ENCODE data around the gene TBC1D13. TPM values are rescaled to one million over a fixed set of nuclear protein-coding genes. Genes with fewer than 3 reads are reported as not detected.

The TBC1D13 gene
- total RNA-seq, 1 experiment from 2014 or later, result 10.9 TPM

- ChIA-PET POLR2A (interaction anchor here (1.1 to 1.2 kb wide), 2 partner anchors 11 to 22 kb away, joined by 4 read pairs; no protein-coding TSS in a partner anchor), CTCF (interaction anchor here (0.7 to 1.3 kb wide), 3 partner anchors 19 to 129 kb away, joined by 3 to 4 read pairs (median 4); partner anchors contain the start of gene ENDOG)
- TF ChIP-seq, protein P1, sequence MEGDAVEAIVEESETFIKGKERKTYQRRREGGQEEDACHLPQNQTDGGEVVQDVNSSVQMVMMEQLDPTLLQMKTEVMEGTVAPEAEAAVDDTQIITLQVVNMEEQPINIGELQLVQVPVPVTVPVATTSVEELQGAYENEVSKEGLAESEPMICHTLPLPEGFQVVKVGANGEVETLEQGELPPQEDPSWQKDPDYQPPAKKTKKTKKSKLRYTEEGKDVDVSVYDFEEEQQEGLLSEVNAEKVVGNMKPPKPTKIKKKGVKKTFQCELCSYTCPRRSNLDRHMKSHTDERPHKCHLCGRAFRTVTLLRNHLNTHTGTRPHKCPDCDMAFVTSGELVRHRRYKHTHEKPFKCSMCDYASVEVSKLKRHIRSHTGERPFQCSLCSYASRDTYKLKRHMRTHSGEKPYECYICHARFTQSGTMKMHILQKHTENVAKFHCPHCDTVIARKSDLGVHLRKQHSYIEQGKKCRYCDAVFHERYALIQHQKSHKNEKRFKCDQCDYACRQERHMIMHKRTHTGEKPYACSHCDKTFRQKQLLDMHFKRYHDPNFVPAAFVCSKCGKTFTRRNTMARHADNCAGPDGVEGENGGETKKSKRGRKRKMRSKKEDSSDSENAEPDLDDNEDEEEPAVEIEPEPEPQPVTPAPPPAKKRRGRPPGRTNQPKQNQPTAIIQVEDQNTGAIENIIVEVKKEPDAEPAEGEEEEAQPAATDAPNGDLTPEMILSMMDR (IDR thresholded peaks at IDR 0.05; ENCODE audit: unreplicated experiment), result no peak
- DNase-seq (ENCODE audit: unreplicated experiment), result no peak
- intact Hi-C loops (cut with micrococcal nuclease), result no loop called here
- Mint-ChIP-seq H3K36me3 (ENCODE audit: insufficient read depth, unreplicated experiment) (peaks cover 84% of the 10 kb centered on the region), H3K4me3 (ENCODE audit: unreplicated experiment) (no peak overlapping the region), H3K4me1 (ENCODE audit: insufficient read depth, unreplicated experiment) (no peaks in the 10 kb centered on the region), H3K27me3 (ENCODE audit: insufficient read depth, unreplicated experiment) (no peaks in the 10 kb centered on the region), H3K9me3 (ENCODE audit: unreplicated experiment) (no peaks in the 10 kb centered on the region), H3K27ac (ENCODE audit: low read depth, unreplicated experiment) (no peak overlapping the region)
- no TSS peak for BruUV-seq (replicated peaks)
Observed at GRCh38 chr9:128798896-128799295, 11.8 kb downstream of the TBC1D13 start.

- Mint-ChIP-seq H3K36me3 (ENCODE audit: insufficient read depth, unreplicated experiment) (peaks cover 88% of the 10 kb centered on the region), H3K4me3 (ENCODE audit: unreplicated experiment) (no peak overlapping the region), H3K27me3 (ENCODE audit: insufficient read depth, unreplicated experiment) (no peaks in the 10 kb centered on the region), H3K27ac (ENCODE audit: low read depth, unreplicated experiment) (no peak overlapping the region), H3K4me1 (ENCODE audit: insufficient read depth, unreplicated experiment) (no peaks in the 10 kb centered on the region), H3K9me3 (ENCODE audit: unreplicated experiment) (no peaks in the 10 kb centered on the region)
- no peak for DNase-seq (ENCODE audit: unreplicated experiment)
- POLR2A ChIA-PET, result interaction anchor here (0.6 to 1.1 kb wide), 2 partner anchors 12 to 183 kb away, joined by 4 read pairs; no protein-coding TSS in a partner anchor
- TF ChIP-seq, protein P1 (IDR thresholded peaks at IDR 0.05; ENCODE audit: unreplicated experiment), result no peak
- intact Hi-C loops (cut with micrococcal nuclease), result no loop called here
- CTCF ChIA-PET, result interaction anchor here (0.6 to 1.3 kb wide), 3 partner anchors 9 to 66 kb away, joined by 3 to 4 read pairs (median 4); partner anchors contain the start of gene ENDOG
- BruUV-seq (replicated peaks), result no TSS peak
Observed at GRCh38 chr9:128800061-128800460, 13.0 kb downstream of the TBC1D13 start.

DNA sequence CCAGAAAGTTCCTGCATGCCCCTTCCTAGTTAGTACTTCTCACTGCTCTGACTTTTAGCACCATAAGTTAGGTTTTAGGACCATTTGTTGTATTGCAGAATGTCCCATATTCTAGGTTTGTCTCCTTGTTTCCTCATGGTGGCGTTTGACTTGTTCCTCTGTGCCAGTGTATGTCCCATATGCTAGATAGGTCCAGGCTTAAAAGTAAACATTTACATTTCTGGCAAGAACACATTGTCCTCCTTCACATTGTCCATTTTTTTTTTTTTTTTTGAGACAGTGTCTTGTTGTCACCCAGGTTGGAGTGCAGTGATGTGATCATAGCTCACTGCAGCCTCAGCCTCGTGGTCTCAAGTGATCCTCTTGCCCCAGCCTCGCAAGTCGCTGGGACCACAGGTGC is 15.4 kb downstream of the TBC1D13 start:
- no TSS peak for BruUV-seq (replicated peaks)

GRCh38 chr9:128805661-128806060 is 18.6 kb downstream of the TBC1D13 start:
- Mint-ChIP-seq H3K27ac (ENCODE audit: low read depth, unreplicated experiment) (no peak overlapping the region), H3K4me1 (ENCODE audit: insufficient read depth, unreplicated experiment) (no peaks in the 10 kb centered on the region), H3K9me3 (ENCODE audit: unreplicated experiment) (no peaks in the 10 kb centered on the region), H3K27me3 (ENCODE audit: insufficient read depth, unreplicated experiment) (no peaks in the 10 kb centered on the region), H3K4me3 (ENCODE audit: unreplicated experiment) (no peak overlapping the region), H3K36me3 (ENCODE audit: insufficient read depth, unreplicated experiment) (peaks cover 49% of the 10 kb centered on the region)
- POLR2A ChIA-PET, result interaction anchor here (1.9 kb wide), 1 partner anchor 13 kb away, joined by 4 read pairs; the partner anchor contains the start of gene ENDOG
- CTCF ChIA-PET, result no interaction called here
- no TSS peak for BruUV-seq (replicated peaks)
- intact Hi-C loops (cut with micrococcal nuclease), result no loop called here
- no peak for DNase-seq (ENCODE audit: unreplicated experiment)
- TF ChIP-seq, protein P1 (IDR thresholded peaks at IDR 0.05; ENCODE audit: unreplicated experiment), result no peak

More for the DNA sequence above, 15.4 kb downstream of the TBC1D13 start:
- DNase-seq (ENCODE audit: unreplicated experiment), result no peak
- CTCF ChIA-PET, result interaction anchor here (0.7 kb wide), 1 partner anchor 90 kb away, joined by 3 read pairs; no protein-coding TSS in a partner anchor
- Mint-ChIP-seq H3K4me3 (ENCODE audit: unreplicated experiment) (no peak overlapping the region), H3K9me3 (ENCODE audit: unreplicated experiment) (no peaks in the 10 kb centered on the region), H3K27ac (ENCODE audit: low read depth, unreplicated experiment) (no peak overlapping the region), H3K36me3 (ENCODE audit: insufficient read depth, unreplicated experiment) (peaks cover 75% of the 10 kb centered on the region), H3K4me1 (ENCODE audit: insufficient read depth, unreplicated experiment) (no peaks in the 10 kb centered on the region), H3K27me3 (ENCODE audit: insufficient read depth, unreplicated experiment) (no peaks in the 10 kb centered on the region)
- TF ChIP-seq, protein P1 (IDR thresholded peaks at IDR 0.05; ENCODE audit: unreplicated experiment), result no peak
- POLR2A ChIA-PET, result no interaction called here
- intact Hi-C loops (cut with micrococcal nuclease), result no loop called here

Data from MCF 10A (cell line).